Measurements from ENCODE around the gene MED27.

Gene MED27

GRCh38 chr9:132044176-132044875 lies 35.3 kb downstream of the MED27 start:
- DNase-seq (ENCODE audit: low read depth in 2 of 2, low spot score in 1 of 2) = no peak

GRCh38 chr9:132043708-132044107 lies 36.0 kb downstream of the MED27 start:
- no peak for DNase-seq (ENCODE audit: low read depth in 2 of 2, low spot score in 1 of 2)

- DNase-seq (ENCODE audit: low read depth in 2 of 2, low spot score in 1 of 2) = no peak
Observed at GRCh38 chr9:132042324-132042723, 37.3 kb downstream of the MED27 start.

GRCh38 chr9:132041798-132042197 lies 37.9 kb downstream of the MED27 start:
- DNase-seq (ENCODE audit: low read depth in 2 of 2, low spot score in 1 of 2) = no peak

GRCh38 chr9:132040808-132041207 lies 38.9 kb downstream of the MED27 start:
- no peak for DNase-seq (ENCODE audit: low read depth in 2 of 2, low spot score in 1 of 2)

GRCh38 chr9:132040246-132040645 lies 39.4 kb downstream of the MED27 start:
- no peak for DNase-seq (ENCODE audit: low read depth in 2 of 2, low spot score in 1 of 2)

GRCh38 chr9:132039284-132039683 lies 40.4 kb downstream of the MED27 start:
- no peak for DNase-seq (ENCODE audit: low read depth in 2 of 2, low spot score in 1 of 2)

GRCh38 chr9:132037458-132037857 lies 42.2 kb downstream of the MED27 start:
- DNase-seq (ENCODE audit: low read depth in 2 of 2, low spot score in 1 of 2) = no peak

- no peak for DNase-seq (ENCODE audit: low read depth in 2 of 2, low spot score in 1 of 2)
Observed at GRCh38 chr9:132036521-132036920, 43.1 kb downstream of the MED27 start.

- no peak for DNase-seq (ENCODE audit: low read depth in 2 of 2, low spot score in 1 of 2)
Observed at GRCh38 chr9:132035679-132036078, 44.0 kb downstream of the MED27 start.

GRCh38 chr9:132032238-132032950 lies 47.3 kb downstream of the MED27 start:
- no peak for DNase-seq (ENCODE audit: low read depth in 2 of 2, low spot score in 1 of 2)

- no peak for DNase-seq (ENCODE audit: low read depth in 2 of 2, low spot score in 1 of 2)
Observed at GRCh38 chr9:132031467-132032237, 48.0 kb downstream of the MED27 start.

- DNase-seq (ENCODE audit: low read depth in 2 of 2, low spot score in 1 of 2) = no peak
Observed at GRCh38 chr9:132030626-132031325, 48.9 kb downstream of the MED27 start.

GRCh38 chr9:132027752-132028663 lies 51.7 kb downstream of the MED27 start:
- DNase-seq (ENCODE audit: low read depth in 2 of 2, low spot score in 1 of 2) = no peak

- DNase-seq (ENCODE audit: low read depth in 2 of 2, low spot score in 1 of 2) = no peak
Observed at GRCh38 chr9:132026932-132027585, 52.6 kb downstream of the MED27 start.

GRCh38 chr9:132025766-132026165 lies 53.9 kb downstream of the MED27 start:
- no peak for DNase-seq (ENCODE audit: low read depth in 2 of 2, low spot score in 1 of 2)

GRCh38 chr9:132024589-132024988 lies 55.1 kb downstream of the MED27 start:
- no peak for DNase-seq (ENCODE audit: low read depth in 2 of 2, low spot score in 1 of 2)

GRCh38 chr9:132023419-132024180 lies 56.1 kb downstream of the MED27 start:
- DNase-seq (ENCODE audit: low read depth in 2 of 2, low spot score in 1 of 2) = no peak
